Measurements from ENCODE around the gene DLG2.

DNA sequence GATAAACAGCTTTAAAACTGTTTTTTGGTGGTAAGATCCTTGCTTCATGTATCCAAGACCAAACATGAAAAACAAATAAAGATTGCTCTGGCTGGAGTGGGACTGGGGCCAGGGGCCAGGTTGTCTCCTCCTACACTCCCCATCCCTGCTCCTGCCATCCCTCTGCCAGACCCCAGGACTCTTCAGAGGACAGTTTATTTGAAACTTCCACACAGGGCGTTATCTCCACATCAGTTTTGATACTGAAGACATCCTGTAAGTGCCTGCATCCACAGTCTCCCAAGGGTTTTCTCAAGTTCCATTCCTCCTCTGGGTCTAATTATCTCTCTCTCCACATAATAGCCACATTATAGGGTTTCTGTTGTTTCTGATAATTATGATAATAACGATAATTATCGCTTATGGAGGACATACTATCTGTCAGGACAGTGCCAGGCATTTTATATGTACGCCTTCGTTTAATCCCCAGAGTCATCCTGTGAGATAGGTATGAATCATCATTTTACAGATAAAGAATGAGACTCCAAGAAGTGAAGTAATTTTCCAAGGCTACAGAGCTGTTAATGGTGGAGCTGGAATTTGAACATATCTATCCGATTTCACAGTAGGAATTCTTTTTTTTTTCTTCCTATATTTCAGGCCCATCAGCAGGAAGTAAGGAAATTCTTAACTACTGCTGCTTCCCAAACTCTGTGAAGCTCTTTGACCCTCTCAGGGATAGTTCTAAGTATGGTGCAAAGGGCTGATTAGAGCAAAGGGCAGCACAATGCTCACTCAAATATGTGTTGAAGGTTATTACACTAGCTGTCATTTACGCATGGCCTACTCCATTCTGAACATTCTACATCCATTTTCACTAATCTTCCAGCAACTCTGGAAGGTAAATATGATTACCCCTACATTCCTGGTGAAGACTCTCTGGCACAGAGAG is 1852.9 kb downstream of the DLG2 start:
- TF ChIP-seq CTCF (IDR thresholded peaks at IDR 0.05; ENCODE audit: low read length) (no peak), EZH2 (IDR thresholded peaks at IDR 0.05; ENCODE audit: borderline replicate concordance, low read length) (no peak)

Measured in OCI-LY1 (cell line).